NCI-H2107 treated with DMSO at 0.1 percent for 48 hours (cell line): ENCODE measurements around the gene DENND5B.
"Not testable (repeated sequence)": the region's sequence is repeated elsewhere in the genome, so short reads cannot be mapped to it uniquely, and the experiment has no call there.

Experiments used
- DNase-seq: peaks from one replicate; lab custom pipeline; 2025; ENCODE audit not compliant: unreplicated experiment; lab: John Stamatoyannopoulos, UW

The DENND5B gene

GRCh38 chr12:31476437-31476836 lies 114.5 kb downstream of the DENND5B start:
- no peak for DNase-seq

GRCh38 chr12:31475610-31476009 lies 115.3 kb downstream of the DENND5B start:
- not testable (repeated sequence) for DNase-seq

GRCh38 chr12:31474751-31475150 lies 116.2 kb downstream of the DENND5B start:
- DNase-seq = no peak

- peak; percentile 6 for DNase-seq
Observed at GRCh38 chr12:31471823-31472222, 119.1 kb downstream of the DENND5B start.

GRCh38 chr12:31471051-31471450 lies 119.9 kb downstream of the DENND5B start:
- DNase-seq = no peak

GRCh38 chr12:31470459-31470858 lies 120.5 kb downstream of the DENND5B start:
- peak; percentile 82 for DNase-seq

GRCh38 chr12:31466768-31467167 lies 124.2 kb downstream of the DENND5B start:
- no peak for DNase-seq

GRCh38 chr12:31465002-31465401 lies 125.9 kb downstream of the DENND5B start:
- no peak for DNase-seq

- no peak for DNase-seq
Observed at GRCh38 chr12:31460024-31460423, 130.9 kb downstream of the DENND5B start.

GRCh38 chr12:31456562-31456961 lies 134.4 kb downstream of the DENND5B start:
- DNase-seq = no peak

- DNase-seq = no peak
Observed at GRCh38 chr12:31444736-31445135, 146.2 kb downstream of the DENND5B start.

- no peak for DNase-seq
Observed at GRCh38 chr12:31440586-31440985, 150.3 kb downstream of the DENND5B start.

- DNase-seq = no peak
Observed at GRCh38 chr12:31440134-31440533, 150.8 kb downstream of the DENND5B start.

GRCh38 chr12:31431721-31432240 lies 159.2 kb downstream of the DENND5B start:
- no peak for DNase-seq

- DNase-seq = no peak
Observed at GRCh38 chr12:31423405-31423804, 167.5 kb downstream of the DENND5B start.

- DNase-seq = no peak
Observed at GRCh38 chr12:31412292-31412801, 178.6 kb downstream of the DENND5B start.

- DNase-seq = no peak
Observed at GRCh38 chr12:31408763-31409162, 182.2 kb downstream of the DENND5B start.

GRCh38 chr12:31407562-31407961 lies 183.4 kb downstream of the DENND5B start:
- no peak for DNase-seq

GRCh38 chr12:31406345-31406744 lies 184.6 kb downstream of the DENND5B start:
- no peak for DNase-seq

- no peak for DNase-seq
Observed at GRCh38 chr12:31405021-31405420, 185.9 kb downstream of the DENND5B start.

GRCh38 chr12:31403099-31403607 lies 187.8 kb downstream of the DENND5B start:
- peak; percentile 86 for DNase-seq

GRCh38 chr12:31393004-31393550 lies 197.9 kb downstream of the DENND5B start:
- no peak for DNase-seq

GRCh38 chr12:31390991-31391390 lies 199.9 kb downstream of the DENND5B start:
- DNase-seq = no peak
